Activated T-cell treated with anti-CD3 and anti-CD28 coated beads, Interleukin-2, amount 50 U/mL, for 24 hours (primary cell): ENCODE results near the gene ZC3HAV1L.
A peak's percentile ranks its signal among the peaks of the same experiment; 100 is the strongest.
"Not testable (repeated sequence)": the region's sequence is repeated elsewhere in the genome, so short reads cannot be mapped to it uniquely, and the experiment has no call there.

Experiments
- DNase-seq: peaks from one replicate; pipeline ENCODE4 v3.0.0-alpha.2; 2020
- H3K27ac Mint-ChIP-seq: 2 replicates; pipeline ENCODE4 v1.8.0; 2020; ENCODE audit warnings: mild to moderate bottlenecking, mixed read lengths
- H3K27me3 Mint-ChIP-seq: 2 replicates; pipeline ENCODE4 v1.8.0; 2020; ENCODE audit warnings: mixed read lengths
- H3K36me3 Mint-ChIP-seq: 2 replicates; pipeline ENCODE4 v1.8.0; 2020; ENCODE audit warnings: low read depth, mixed read lengths
- H3K4me1 Mint-ChIP-seq: 2 replicates; pipeline ENCODE4 v1.8.0; 2020; ENCODE audit warnings: low read depth, mixed read lengths
- H3K4me3 Mint-ChIP-seq: 2 replicates; pipeline ENCODE4 v1.8.0; 2020; ENCODE audit warnings: mild to moderate bottlenecking, moderate library complexity, mixed read lengths
- H3K9me3 Mint-ChIP-seq: 2 replicates; pipeline ENCODE4 v1.8.0; 2020; ENCODE audit warnings: mixed read lengths

The ZC3HAV1L gene

GRCh38 chr7:139035586-139036353, at the start of gene ZC3HAV1L:
ZC3HAV1L (minus strand) TSS chr7:139036042; CDS start chr7:139036017, 25 bp downstream.
- peak within 1 kb of the TSS; percentile 82 for H3K27ac Mint-ChIP-seq
- DNase-seq = peak; percentile 82
- peaks cover 40% of the 10 kb centered on the region for H3K36me3 Mint-ChIP-seq

GRCh38 chr7:139084709-139085108, 48.9 kb upstream of the ZC3HAV1L start:
- H3K4me1 Mint-ChIP-seq = peaks cover 94% of the 10 kb centered on the region
- H3K9me3 Mint-ChIP-seq = peaks cover 14% of the 10 kb centered on the region

More at GRCh38 chr7:139035586-139036353, at the start of gene ZC3HAV1L:
- H3K4me1 Mint-ChIP-seq = peaks cover 28% of the 10 kb centered on the region
- peak within 1 kb of the TSS; percentile 83 for H3K4me3 Mint-ChIP-seq
- no peaks in the 10 kb centered on the region for H3K27me3 Mint-ChIP-seq
- no peaks in the 10 kb centered on the region for H3K9me3 Mint-ChIP-seq

GRCh38 chr7:139081584-139081983, 45.7 kb upstream of the ZC3HAV1L start:
- Mint-ChIP-seq H3K9me3 (peaks cover under 1% of the 10 kb centered on the region), H3K4me1 (peaks cover 92% of the 10 kb centered on the region), H3K36me3 (peaks cover 100% of the 10 kb centered on the region), H3K4me3 (no peak overlapping the region), H3K27ac (peak overlapping the region; percentile 86), H3K27me3 (no peaks in the 10 kb centered on the region)
- DNase-seq = no peak

More at GRCh38 chr7:139084709-139085108, 48.9 kb upstream of the ZC3HAV1L start:
- Mint-ChIP-seq H3K27me3 (no peaks in the 10 kb centered on the region), H3K27ac (peak overlapping the region; percentile 92), H3K36me3 (peaks cover 100% of the 10 kb centered on the region), H3K4me3 (peak overlapping the region; percentile 50)
- no peak for DNase-seq

- H3K9me3 Mint-ChIP-seq = no peaks in the 10 kb centered on the region
- H3K4me3 Mint-ChIP-seq = peak overlapping the region; percentile 18
- H3K36me3 Mint-ChIP-seq = peaks cover 100% of the 10 kb centered on the region
- DNase-seq = no peak
- H3K27me3 Mint-ChIP-seq = no peaks in the 10 kb centered on the region
- peaks cover 90% of the 10 kb centered on the region for H3K4me1 Mint-ChIP-seq
- peak overlapping the region; percentile 86 for H3K27ac Mint-ChIP-seq
These were observed 45.1 kb upstream of the ZC3HAV1L start for GRCh38 chr7:139080905-139081304.

- H3K36me3 Mint-ChIP-seq = peaks cover 100% of the 10 kb centered on the region
- H3K4me3 Mint-ChIP-seq = no peak overlapping the region
- H3K27ac Mint-ChIP-seq = peak overlapping the region; percentile 86
- no peaks in the 10 kb centered on the region for H3K9me3 Mint-ChIP-seq
- no peak for DNase-seq
- H3K27me3 Mint-ChIP-seq = no peaks in the 10 kb centered on the region
- H3K4me1 Mint-ChIP-seq = peaks cover 84% of the 10 kb centered on the region
These were observed 44.0 kb upstream of the ZC3HAV1L start for GRCh38 chr7:139079861-139080260.

GRCh38 chr7:139078911-139079310, 43.1 kb upstream of the ZC3HAV1L start:
- no peak for DNase-seq
- no peaks in the 10 kb centered on the region for H3K27me3 Mint-ChIP-seq
- H3K36me3 Mint-ChIP-seq = peaks cover 97% of the 10 kb centered on the region
- H3K4me1 Mint-ChIP-seq = peaks cover 79% of the 10 kb centered on the region
- H3K27ac Mint-ChIP-seq = peak overlapping the region; percentile 86
- H3K4me3 Mint-ChIP-seq = no peak overlapping the region
- no peaks in the 10 kb centered on the region for H3K9me3 Mint-ChIP-seq

GRCh38 chr7:139078399-139078798, 42.6 kb upstream of the ZC3HAV1L start:
- no peaks in the 10 kb centered on the region for H3K9me3 Mint-ChIP-seq
- H3K4me3 Mint-ChIP-seq = no peak overlapping the region
- H3K36me3 Mint-ChIP-seq = peaks cover 97% of the 10 kb centered on the region
- H3K27me3 Mint-ChIP-seq = no peaks in the 10 kb centered on the region
- peaks cover 79% of the 10 kb centered on the region for H3K4me1 Mint-ChIP-seq
- H3K27ac Mint-ChIP-seq = peak overlapping the region; percentile 86
- no peak for DNase-seq

GRCh38 chr7:139077706-139078105, 41.9 kb upstream of the ZC3HAV1L start:
- H3K4me3 Mint-ChIP-seq, H3K9me3 Mint-ChIP-seq, H3K27me3 Mint-ChIP-seq, DNase-seq: not testable (repeated sequence)
- Mint-ChIP-seq H3K4me1 (peaks cover 77% of the 10 kb centered on the region), H3K27ac (peak overlapping the region; percentile 86), H3K36me3 (peaks cover 95% of the 10 kb centered on the region)

GRCh38 chr7:139075871-139076686, 40.2 kb upstream of the ZC3HAV1L start:
- DNase-seq = no peak
- H3K4me1 Mint-ChIP-seq = peaks cover 75% of the 10 kb centered on the region
- H3K27me3 Mint-ChIP-seq = no peaks in the 10 kb centered on the region
- peaks cover 95% of the 10 kb centered on the region for H3K36me3 Mint-ChIP-seq
- H3K27ac Mint-ChIP-seq = peak overlapping the region; percentile 86
- no peak overlapping the region for H3K4me3 Mint-ChIP-seq
- no peaks in the 10 kb centered on the region for H3K9me3 Mint-ChIP-seq

- peaks cover 67% of the 10 kb centered on the region for H3K4me1 Mint-ChIP-seq
These were observed 39.3 kb upstream of the ZC3HAV1L start for GRCh38 chr7:139075031-139075652.

GRCh38 chr7:139072796-139073195, 37.0 kb upstream of the ZC3HAV1L start:
- peak overlapping the region; percentile 90 for H3K27ac Mint-ChIP-seq
- no peak for DNase-seq
- H3K9me3 Mint-ChIP-seq = no peaks in the 10 kb centered on the region
- H3K4me3 Mint-ChIP-seq = no peak overlapping the region
- H3K27me3 Mint-ChIP-seq = no peaks in the 10 kb centered on the region
- peaks cover 60% of the 10 kb centered on the region for H3K4me1 Mint-ChIP-seq
- peaks cover 86% of the 10 kb centered on the region for H3K36me3 Mint-ChIP-seq

More at GRCh38 chr7:139075031-139075652, 39.3 kb upstream of the ZC3HAV1L start:
- no peaks in the 10 kb centered on the region for H3K27me3 Mint-ChIP-seq
- peak; percentile 67 for DNase-seq
- H3K27ac Mint-ChIP-seq = peak overlapping the region; percentile 91
- peak overlapping the region; percentile 51 for H3K4me3 Mint-ChIP-seq
- peaks cover 88% of the 10 kb centered on the region for H3K36me3 Mint-ChIP-seq
- no peaks in the 10 kb centered on the region for H3K9me3 Mint-ChIP-seq

- H3K27ac Mint-ChIP-seq = peak overlapping the region; percentile 90
- no peaks in the 10 kb centered on the region for H3K27me3 Mint-ChIP-seq
- H3K36me3 Mint-ChIP-seq = peaks cover 86% of the 10 kb centered on the region
- H3K9me3 Mint-ChIP-seq = no peaks in the 10 kb centered on the region
- DNase-seq = no peak
- H3K4me3 Mint-ChIP-seq = peak overlapping the region; percentile 23
- peaks cover 58% of the 10 kb centered on the region for H3K4me1 Mint-ChIP-seq
These were observed 35.8 kb upstream of the ZC3HAV1L start for GRCh38 chr7:139071680-139072079.

GRCh38 chr7:139068544-139069399, 32.9 kb upstream of the ZC3HAV1L start:
- no peak for DNase-seq
- Mint-ChIP-seq H3K27me3 (no peaks in the 10 kb centered on the region), H3K36me3 (peaks cover 89% of the 10 kb centered on the region), H3K4me3 (no peak overlapping the region), H3K9me3 (no peaks in the 10 kb centered on the region), H3K27ac (peak overlapping the region; percentile 79), H3K4me1 (peaks cover 70% of the 10 kb centered on the region)

- Mint-ChIP-seq H3K36me3 (peaks cover 90% of the 10 kb centered on the region), H3K27ac (peak overlapping the region; percentile 88), H3K27me3 (no peaks in the 10 kb centered on the region), H3K9me3 (no peaks in the 10 kb centered on the region), H3K4me1 (peaks cover 69% of the 10 kb centered on the region), H3K4me3 (no peak overlapping the region)
- no peak for DNase-seq
These were observed 30.5 kb upstream of the ZC3HAV1L start for GRCh38 chr7:139066315-139066714.
